Suprapubic skin (tissue), 4 donors: ENCODE results near the gene TNS1. TPM values are rescaled to one million over a fixed set of nuclear protein-coding genes. Genes with fewer than 3 reads are reported as not detected.

Experiments used
- DNase-seq, 2 donors: peaks; one replicate each; pipeline ENCODE4 v3.0.0-alpha.2; 2019; ENCODE audit warnings: low spot score in 2 of 2
- H3K27ac ChIP-seq: fragments of 200-600 bp; sonication (generic); one replicate; pipeline ENCODE4 v1.5.1; 2019
- H3K27me3 ChIP-seq: fragments of 200-600 bp; sonication (generic); one replicate; pipeline ENCODE4 v1.5.1; 2019
- H3K36me3 ChIP-seq: fragments of 200-600 bp; sonication (generic); one replicate; pipeline ENCODE4 v1.5.1; 2019
- H3K4me1 ChIP-seq: fragments of 200-600 bp; sonication (generic); one replicate; pipeline ENCODE4 v1.5.1; 2019
- H3K4me3 ChIP-seq: fragments of 200-600 bp; sonication (generic); one replicate; pipeline ENCODE4 v1.5.1; 2019; ENCODE audit warnings: mild to moderate bottlenecking
- H3K9me3 ChIP-seq: fragments of 200-600 bp; sonication (generic); one replicate; pipeline ENCODE4 v1.5.1; 2019
- EP300 ChIP-seq: sonication (generic); formaldehyde crosslinking; IDR thresholded peaks from one replicate; pipeline ENCODE4 v1.6.1; 2017; ENCODE audit warnings: antibody characterized with exemption
- POLR2A ChIP-seq, 2 donors: fragments of 450-650 bp; IDR thresholded peaks; one replicate each; pipeline ENCODE4 v1.6.1; 2017; ENCODE audit warnings: antibody characterized with exemption in 2 of 2, mild to moderate bottlenecking in 2 of 2, moderate library complexity in 2 of 2
- POLR2AphosphoS5 ChIP-seq, 3 donors: sonication (generic); formaldehyde crosslinking; IDR thresholded peaks; one replicate each; pipeline ENCODE4 v1.6.1; 2017; ENCODE audit warnings: antibody characterized with exemption in 3 of 3
- WGBS: methylation state at CpG from one replicate; pipeline ENCODE4 v1.1.5; 2018; 5-methylcytosine and 5-hydroxymethylcytosine counted together
- total RNA-seq, 4 donors: library from RNA; depleted of rRNA; stranded (reverse); fragments of >200 nt; gene quantifications; one replicate each; pipeline ENCODE4 v1.1.0, GENCODE V29; 2016
- TF ChIP-seq, protein P1 (sequence below), 2 donors: fragments of 200-600 bp in 1 of 2; fragments of 450-650 bp in 1 of 2; sonication (generic) in 1 of 2; IDR thresholded peaks; one replicate each; pipeline ENCODE4 v1.5.1; 2016 to 2019; ENCODE audit warnings: antibody characterized with exemption in 2 of 2, mild to moderate bottlenecking in 1 of 2, moderate library complexity in 1 of 2

Gene TNS1
- total RNA-seq, 4 donors from 2014 or later: 64.1 to 145 (median 99.5) TPM

- peak; percentile 35 to 45 for DNase-seq
- H3K27me3 ChIP-seq: no peaks in the 10 kb centered on the region
- TF ChIP-seq, protein P1, sequence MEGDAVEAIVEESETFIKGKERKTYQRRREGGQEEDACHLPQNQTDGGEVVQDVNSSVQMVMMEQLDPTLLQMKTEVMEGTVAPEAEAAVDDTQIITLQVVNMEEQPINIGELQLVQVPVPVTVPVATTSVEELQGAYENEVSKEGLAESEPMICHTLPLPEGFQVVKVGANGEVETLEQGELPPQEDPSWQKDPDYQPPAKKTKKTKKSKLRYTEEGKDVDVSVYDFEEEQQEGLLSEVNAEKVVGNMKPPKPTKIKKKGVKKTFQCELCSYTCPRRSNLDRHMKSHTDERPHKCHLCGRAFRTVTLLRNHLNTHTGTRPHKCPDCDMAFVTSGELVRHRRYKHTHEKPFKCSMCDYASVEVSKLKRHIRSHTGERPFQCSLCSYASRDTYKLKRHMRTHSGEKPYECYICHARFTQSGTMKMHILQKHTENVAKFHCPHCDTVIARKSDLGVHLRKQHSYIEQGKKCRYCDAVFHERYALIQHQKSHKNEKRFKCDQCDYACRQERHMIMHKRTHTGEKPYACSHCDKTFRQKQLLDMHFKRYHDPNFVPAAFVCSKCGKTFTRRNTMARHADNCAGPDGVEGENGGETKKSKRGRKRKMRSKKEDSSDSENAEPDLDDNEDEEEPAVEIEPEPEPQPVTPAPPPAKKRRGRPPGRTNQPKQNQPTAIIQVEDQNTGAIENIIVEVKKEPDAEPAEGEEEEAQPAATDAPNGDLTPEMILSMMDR (IDR thresholded peaks at IDR 0.05): no peak
- TF ChIP-seq POLR2AphosphoS5 (IDR thresholded peaks at IDR 0.05): no peak
- no peak for TF ChIP-seq POLR2A (IDR thresholded peaks at IDR 0.05)
- TF ChIP-seq EP300: no peak
- H3K9me3 ChIP-seq: no peaks in the 10 kb centered on the region
- H3K4me3 ChIP-seq: no peak overlapping the region
- H3K36me3 ChIP-seq: no peaks in the 10 kb centered on the region
- no peak overlapping the region for H3K27ac ChIP-seq
- H3K4me1 ChIP-seq: peaks cover 58% of the 10 kb centered on the region
- whole genome bisulfite sequencing: 93% methylated on average over 7 of the region's 7 CpGs
Observed at GRCh38 chr2:218026244-218026643, 23.4 kb upstream of the TNS1 start.

GRCh38 chr2:218024871-218025270 is 22.1 kb upstream of the TNS1 start:
- Histone ChIP-seq H3K36me3 (no peaks in the 10 kb centered on the region), H3K27ac (no peak overlapping the region), H3K4me1 (peaks cover 54% of the 10 kb centered on the region), H3K4me3 (no peak overlapping the region), H3K27me3 (no peaks in the 10 kb centered on the region), H3K9me3 (no peaks in the 10 kb centered on the region)
- peak; percentile 47 to 50 for DNase-seq
- TF ChIP-seq POLR2AphosphoS5 (IDR thresholded peaks at IDR 0.05) (no peak), EP300 (no peak), POLR2A (IDR thresholded peaks at IDR 0.05) (no peak)
- TF ChIP-seq, protein P1 (IDR thresholded peaks at IDR 0.05): no peak
- WGBS: 88% methylated on average over 2 of the region's 2 CpGs

DNA sequence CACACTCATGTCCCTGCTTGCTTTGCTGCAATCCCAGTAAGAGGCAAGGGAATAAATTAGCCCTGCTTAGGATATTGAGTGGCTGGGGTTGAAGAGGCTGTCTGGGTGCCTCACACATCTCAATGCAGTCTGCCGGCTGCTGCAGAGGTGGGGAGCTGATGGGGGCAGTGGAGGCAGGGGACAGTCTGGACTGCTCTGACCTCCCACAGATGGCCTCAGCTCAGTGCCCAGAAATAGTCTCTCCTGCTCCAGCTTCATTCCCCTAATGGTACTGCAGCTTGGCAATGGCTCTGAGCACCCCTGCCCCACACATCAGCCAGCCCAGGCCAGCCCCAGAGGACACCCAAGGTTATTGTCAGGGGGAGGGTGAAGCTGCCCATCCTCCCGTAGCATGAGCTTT is 21.5 kb upstream of the TNS1 start:
- peak; percentile 43 to 60 for DNase-seq
- WGBS: 90% methylated on average over 1 of the region's 2 CpGs

GRCh38 chr2:218023636-218024035 is 20.8 kb upstream of the TNS1 start:
- peak; percentile 22 to 29 for DNase-seq
- H3K36me3 ChIP-seq: no peaks in the 10 kb centered on the region
- TF ChIP-seq, protein P1 (IDR thresholded peaks at IDR 0.05): no peak
- no peak for TF ChIP-seq EP300
- no peak for TF ChIP-seq POLR2AphosphoS5 (IDR thresholded peaks at IDR 0.05)
- no peaks in the 10 kb centered on the region for H3K27me3 ChIP-seq
- no peak overlapping the region for H3K4me3 ChIP-seq
- 59% methylated on average over 3 of the region's 3 CpGs for WGBS
- no peak overlapping the region for H3K27ac ChIP-seq
- peaks cover 47% of the 10 kb centered on the region for H3K4me1 ChIP-seq
- H3K9me3 ChIP-seq: no peaks in the 10 kb centered on the region

More for the DNA sequence above, 21.5 kb upstream of the TNS1 start:
- Histone ChIP-seq H3K4me1 (peaks cover 51% of the 10 kb centered on the region), H3K27me3 (no peaks in the 10 kb centered on the region), H3K9me3 (no peaks in the 10 kb centered on the region), H3K4me3 (no peak overlapping the region), H3K27ac (no peak overlapping the region), H3K36me3 (no peaks in the 10 kb centered on the region)
- TF ChIP-seq EP300 (no peak), POLR2A (IDR thresholded peaks at IDR 0.05) (no peak), POLR2AphosphoS5 (IDR thresholded peaks at IDR 0.05) (no peak)
- TF ChIP-seq, protein P1 (IDR thresholded peaks at IDR 0.05): no peak

GRCh38 chr2:218022851-218023530 is 20.2 kb upstream of the TNS1 start:
- no peaks in the 10 kb centered on the region for H3K36me3 ChIP-seq
- TF ChIP-seq POLR2A (IDR thresholded peaks at IDR 0.05): no peak
- TF ChIP-seq, protein P1 (IDR thresholded peaks at IDR 0.05): no peak
- TF ChIP-seq POLR2AphosphoS5 (IDR thresholded peaks at IDR 0.05): no peak
- TF ChIP-seq EP300: no peak
- peaks cover 49% of the 10 kb centered on the region for H3K4me1 ChIP-seq
- H3K27me3 ChIP-seq: no peaks in the 10 kb centered on the region
- no peaks in the 10 kb centered on the region for H3K9me3 ChIP-seq
- no peak overlapping the region for H3K4me3 ChIP-seq
- H3K27ac ChIP-seq: no peak overlapping the region
- WGBS: 80% methylated on average over 6 of the region's 7 CpGs
- peak; percentile 39 to 61 for DNase-seq
